GM18870 (cell line): ENCODE measurements around the gene TBC1D24.

Source experiments
- ATAC-seq: cut with Tn5 transposase; IDR thresholded peaks from one replicate; pipeline ENCODE4 v1.9.1; 2021; ENCODE audit warnings: moderate library complexity; ENCODE audit not compliant: unreplicated experiment

Gene TBC1D24

GRCh38 chr16:2515180-2515851 is 40.4 kb downstream of the TBC1D24 start:
- ATAC-seq, result no peak

- no peak for ATAC-seq
Observed at GRCh38 chr16:2516391-2517240, 41.7 kb downstream of the TBC1D24 start.

GRCh38 chr16:2517954-2518605 is 43.2 kb downstream of the TBC1D24 start:
- no peak for ATAC-seq

GRCh38 chr16:2518823-2519710 is 44.1 kb downstream of the TBC1D24 start:
- ATAC-seq, result no peak

GRCh38 chr16:2519711-2520080 is 44.8 kb downstream of the TBC1D24 start:
- ATAC-seq, result no peak

- no peak for ATAC-seq
Observed at GRCh38 chr16:2520097-2520783, 45.3 kb downstream of the TBC1D24 start, which contains the start of gene AMDHD2. Gene AMDHD2 (plus strand): TSS chr16:2520371. CDS start chr16:2520459, 88 bp downstream.

GRCh38 chr16:2520784-2521531 is 46.0 kb downstream of the TBC1D24 start:
- ATAC-seq, result no peak

- no peak for ATAC-seq
Observed at GRCh38 chr16:2523801-2524231, 48.9 kb downstream of the TBC1D24 start.

- no peak for ATAC-seq
Observed at GRCh38 chr16:2524339-2524938, 49.5 kb downstream of the TBC1D24 start.

- no peak for ATAC-seq
Observed at GRCh38 chr16:2526135-2526534, 51.2 kb downstream of the TBC1D24 start.

GRCh38 chr16:2527071-2527783 is 52.3 kb downstream of the TBC1D24 start:
- no peak for ATAC-seq

- no peak for ATAC-seq
Observed at GRCh38 chr16:2527784-2528100, 52.8 kb downstream of the TBC1D24 start.

- ATAC-seq, result no peak
Observed at GRCh38 chr16:2528161-2529060, 53.5 kb downstream of the TBC1D24 start.

GRCh38 chr16:2529061-2529931 is 54.4 kb downstream of the TBC1D24 start:
- ATAC-seq, result no peak

GRCh38 chr16:2529961-2530628 is 55.2 kb downstream of the TBC1D24 start:
- no peak for ATAC-seq
